ENCODE results near the gene MAP1LC3C. TPM values are rescaled to one million over a fixed set of nuclear protein-coding genes. Genes with fewer than 3 reads are reported as not detected.

The MAP1LC3C gene
- total RNA-seq (2014; rRNA removed; shearing (Covaris generic)), result 0.79 and 0.91 TPM in 2 replicates

- Histone ChIP-seq H3K4me1 (peaks cover 5% of the 10 kb centered on the region), H3K27ac (0 out of 2 replicates have a peak within 1 kb of the TSS, but pooled peaks have one; percentile 24), H3K9me3 (replicated peaks) (no peaks in the 10 kb centered on the region), H3K36me3 (no peaks in the 10 kb centered on the region), H3K4me3 (peak within 1 kb of the TSS; percentile 32), H3K27me3 (no peaks in the 10 kb centered on the region)
- peak; percentile 26 to 40 for DNase-seq
Observed at GRCh38 chr1:241999026-241999425, at the start of gene MAP1LC3C. Gene MAP1LC3C (minus strand): TSS chr1:241999098. CDS start chr1:241999008, 90 bp downstream.

GRCh38 chr1:242043165-242043564, 44.3 kb upstream of the MAP1LC3C start:
- no peak for DNase-seq
- Histone ChIP-seq H3K27me3 (no peaks in the 10 kb centered on the region), H3K4me3 (no peak overlapping the region), H3K9me3 (replicated peaks) (no peaks in the 10 kb centered on the region), H3K27ac (no peak overlapping the region), H3K36me3 (no peaks in the 10 kb centered on the region), H3K4me1 (no peaks in the 10 kb centered on the region)

GRCh38 chr1:242034392-242034791, 35.5 kb upstream of the MAP1LC3C start:
- Histone ChIP-seq H3K27ac (no peak overlapping the region), H3K9me3 (replicated peaks) (no peaks in the 10 kb centered on the region), H3K27me3 (no peaks in the 10 kb centered on the region), H3K4me1 (no peaks in the 10 kb centered on the region), H3K36me3 (no peaks in the 10 kb centered on the region), H3K4me3 (no peak overlapping the region)
- no peak for DNase-seq

DNA sequence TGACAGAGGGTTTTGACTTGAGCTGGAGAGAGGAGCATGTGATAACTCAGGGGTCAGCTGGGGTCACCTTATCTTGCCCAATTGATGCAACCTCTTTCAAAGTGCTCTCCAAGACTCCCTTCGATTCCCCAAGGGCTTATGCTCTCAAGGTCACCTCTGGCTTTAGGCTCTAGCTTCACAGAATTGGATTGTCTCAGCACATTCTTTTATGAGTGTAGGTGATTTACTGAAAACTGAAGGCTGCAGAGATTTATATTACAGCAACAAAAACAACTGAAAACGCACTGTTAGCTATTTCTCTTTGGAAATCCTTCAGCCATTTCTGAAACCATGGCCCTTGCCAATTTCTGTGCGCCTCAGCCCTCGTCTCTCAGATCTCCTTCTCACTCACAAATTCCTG, 34.5 kb upstream of the MAP1LC3C start:
- no peaks in the 10 kb centered on the region for H3K9me3 ChIP-seq (replicated peaks)
- no peak for DNase-seq
- H3K27ac ChIP-seq, result no peak overlapping the region
- H3K27me3 ChIP-seq, result no peaks in the 10 kb centered on the region
- no peaks in the 10 kb centered on the region for H3K4me1 ChIP-seq
- no peaks in the 10 kb centered on the region for H3K36me3 ChIP-seq
- H3K4me3 ChIP-seq, result no peak overlapping the region

DNA sequence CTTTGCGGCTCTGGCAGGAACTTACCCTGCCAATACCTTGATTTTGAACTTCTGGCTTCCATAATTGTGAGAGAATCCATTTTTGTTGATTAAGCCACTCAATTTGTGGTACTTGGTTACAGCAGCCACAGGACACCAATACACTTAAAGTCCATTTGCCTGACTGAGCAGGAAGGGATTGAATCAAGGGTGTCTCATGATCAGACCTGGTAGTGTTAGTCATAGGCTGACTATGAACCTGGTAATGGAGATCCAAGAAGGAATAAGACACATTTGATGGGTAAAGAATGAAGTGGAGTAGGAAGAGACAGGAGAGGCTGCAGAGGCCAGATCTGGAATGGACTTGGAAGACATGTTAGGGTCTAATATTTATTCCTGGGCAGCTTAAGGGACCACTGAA, 31.2 kb upstream of the MAP1LC3C start:
- Histone ChIP-seq H3K27me3 (no peaks in the 10 kb centered on the region), H3K4me1 (no peaks in the 10 kb centered on the region), H3K36me3 (no peaks in the 10 kb centered on the region), H3K9me3 (replicated peaks) (no peaks in the 10 kb centered on the region), H3K4me3 (no peak overlapping the region), H3K27ac (no peak overlapping the region)
- no peak for DNase-seq

DNA sequence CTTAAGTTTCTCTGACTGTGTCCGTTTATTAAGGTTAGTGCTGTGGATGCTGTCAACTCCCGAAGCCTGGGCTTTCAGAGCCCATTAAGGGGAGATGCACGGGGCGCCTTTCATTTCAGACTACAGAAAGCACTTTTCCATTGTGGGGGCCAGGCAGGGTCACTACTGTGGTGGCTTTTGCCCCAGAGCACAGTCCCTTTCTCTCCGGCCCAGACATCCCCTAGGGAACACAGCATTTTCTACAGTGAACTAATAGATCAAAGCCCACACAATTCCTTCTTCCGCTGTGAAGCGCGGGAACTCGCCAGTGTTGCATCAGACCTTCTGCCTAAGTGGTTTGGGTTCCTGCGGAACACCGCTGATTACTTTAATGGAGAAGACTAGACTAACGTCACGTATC, 26.8 kb upstream of the MAP1LC3C start:
- H3K27me3 ChIP-seq, result no peaks in the 10 kb centered on the region
- H3K4me3 ChIP-seq, result no peak overlapping the region
- DNase-seq, result no peak
- H3K36me3 ChIP-seq, result no peaks in the 10 kb centered on the region
- H3K9me3 ChIP-seq (replicated peaks), result no peaks in the 10 kb centered on the region
- H3K27ac ChIP-seq, result no peak overlapping the region
- no peaks in the 10 kb centered on the region for H3K4me1 ChIP-seq

DNA sequence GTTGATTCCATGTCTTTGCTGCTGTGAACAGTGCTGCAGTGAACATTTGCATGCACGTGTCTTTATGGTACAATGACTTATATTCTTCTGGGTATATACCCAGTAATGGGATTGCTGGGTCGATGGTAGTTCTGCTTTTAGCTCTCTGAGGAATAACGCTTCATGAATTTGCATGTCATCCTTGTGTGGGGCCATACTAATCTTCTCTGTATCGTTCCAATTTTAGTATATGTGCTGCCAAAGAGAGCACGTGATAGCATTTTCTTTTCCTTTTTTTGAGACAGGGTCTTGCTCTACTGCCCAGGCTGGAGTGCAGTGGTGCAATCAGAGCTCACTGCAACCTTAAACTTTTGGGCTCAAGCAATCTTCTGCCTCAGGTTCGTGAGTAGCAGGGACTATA, 24.9 kb upstream of the MAP1LC3C start:
- Histone ChIP-seq H3K4me1 (no peaks in the 10 kb centered on the region), H3K9me3 (replicated peaks) (no peaks in the 10 kb centered on the region), H3K36me3 (no peaks in the 10 kb centered on the region), H3K27ac (no peak overlapping the region), H3K4me3 (no peak overlapping the region), H3K27me3 (no peaks in the 10 kb centered on the region)
- no peak for DNase-seq

DNA sequence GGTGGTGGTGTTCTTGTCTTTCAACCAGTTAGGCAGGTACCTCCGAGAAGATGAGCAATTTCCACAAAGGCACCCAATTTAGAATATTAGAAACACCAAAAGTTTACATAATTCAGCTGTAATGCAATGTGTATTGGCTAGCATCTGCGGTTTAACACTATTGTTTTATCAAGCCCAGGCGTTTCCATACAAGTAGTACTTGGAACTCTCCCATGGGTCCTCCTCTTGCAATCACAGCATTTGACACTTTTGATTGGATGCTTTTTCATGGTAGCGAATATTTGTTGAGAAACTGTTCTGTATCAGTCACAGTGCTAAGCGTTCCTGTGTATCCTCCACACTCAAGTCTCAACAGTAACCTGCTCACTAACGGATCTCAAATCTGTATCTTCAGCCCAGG, 20.1 kb upstream of the MAP1LC3C start:
- Histone ChIP-seq H3K4me3 (no peak overlapping the region), H3K27me3 (no peaks in the 10 kb centered on the region), H3K36me3 (no peaks in the 10 kb centered on the region), H3K27ac (no peak overlapping the region), H3K4me1 (no peaks in the 10 kb centered on the region), H3K9me3 (replicated peaks) (no peaks in the 10 kb centered on the region)
- no peak for DNase-seq

DNA sequence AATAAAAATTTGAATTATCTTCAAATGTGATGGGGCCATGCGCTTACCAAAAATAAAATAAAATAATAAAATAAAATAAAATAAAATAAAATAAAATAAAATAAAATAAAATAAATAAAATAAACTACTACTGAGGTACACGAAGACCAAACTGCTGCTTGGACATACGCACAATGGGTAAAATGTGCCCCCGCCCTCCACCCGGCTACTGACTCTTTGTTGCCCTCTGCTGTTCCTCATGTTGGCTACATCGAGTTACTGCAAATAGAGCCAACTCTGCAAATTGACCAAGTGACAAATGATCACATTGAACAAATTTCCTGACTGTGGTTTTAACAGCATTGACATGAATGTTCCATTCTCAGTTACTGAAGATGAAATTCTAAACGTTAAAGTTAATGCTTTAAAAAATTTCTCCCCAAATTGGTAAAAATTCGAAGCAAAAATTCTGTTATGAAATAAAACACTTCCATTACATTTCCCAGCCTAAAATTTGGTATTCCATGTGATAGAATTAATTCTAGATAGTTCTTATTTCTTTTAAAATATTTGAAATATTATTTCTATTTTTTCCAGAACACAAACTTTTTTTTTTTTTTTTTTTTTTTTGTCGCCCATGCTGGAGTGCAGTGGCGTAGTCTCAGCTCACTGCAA, 18.8 kb upstream of the MAP1LC3C start:
- H3K9me3 ChIP-seq (replicated peaks), result no peaks in the 10 kb centered on the region
- H3K36me3 ChIP-seq, result no peaks in the 10 kb centered on the region
- H3K27ac ChIP-seq, result no peak overlapping the region
- no peaks in the 10 kb centered on the region for H3K27me3 ChIP-seq
- no peak overlapping the region for H3K4me3 ChIP-seq
- H3K4me1 ChIP-seq, result no peaks in the 10 kb centered on the region
- peak; percentile 30 to 77 for DNase-seq

GRCh38 chr1:242016479-242016878, 17.6 kb upstream of the MAP1LC3C start:
- no peaks in the 10 kb centered on the region for H3K27me3 ChIP-seq
- H3K4me3 ChIP-seq, result no peak overlapping the region
- no peaks in the 10 kb centered on the region for H3K9me3 ChIP-seq (replicated peaks)
- no peaks in the 10 kb centered on the region for H3K4me1 ChIP-seq
- DNase-seq, result no peak
- H3K27ac ChIP-seq, result no peak overlapping the region
- no peaks in the 10 kb centered on the region for H3K36me3 ChIP-seq

GRCh38 chr1:242011894-242012660, 13.2 kb upstream of the MAP1LC3C start:
- no peak for DNase-seq
- Histone ChIP-seq H3K27me3 (no peaks in the 10 kb centered on the region), H3K36me3 (no peaks in the 10 kb centered on the region), H3K27ac (no peak overlapping the region), H3K4me1 (no peaks in the 10 kb centered on the region), H3K4me3 (no peak overlapping the region), H3K9me3 (replicated peaks) (no peaks in the 10 kb centered on the region)

- H3K36me3 ChIP-seq, result no peaks in the 10 kb centered on the region
- H3K4me3 ChIP-seq, result no peak overlapping the region
- H3K27me3 ChIP-seq, result no peaks in the 10 kb centered on the region
- H3K4me1 ChIP-seq, result no peaks in the 10 kb centered on the region
- no peak for DNase-seq
- H3K27ac ChIP-seq, result no peak overlapping the region
- H3K9me3 ChIP-seq (replicated peaks), result no peaks in the 10 kb centered on the region
Observed at GRCh38 chr1:242008826-242009495, 10.1 kb upstream of the MAP1LC3C start.

GRCh38 chr1:242006976-242007375, 8.1 kb upstream of the MAP1LC3C start:
- no peak for DNase-seq
- H3K4me1 ChIP-seq, result no peaks in the 10 kb centered on the region
- no peak overlapping the region for H3K4me3 ChIP-seq
- no peaks in the 10 kb centered on the region for H3K27me3 ChIP-seq
- no peak overlapping the region for H3K27ac ChIP-seq
- no peaks in the 10 kb centered on the region for H3K36me3 ChIP-seq
- no peaks in the 10 kb centered on the region for H3K9me3 ChIP-seq (replicated peaks)

DNA sequence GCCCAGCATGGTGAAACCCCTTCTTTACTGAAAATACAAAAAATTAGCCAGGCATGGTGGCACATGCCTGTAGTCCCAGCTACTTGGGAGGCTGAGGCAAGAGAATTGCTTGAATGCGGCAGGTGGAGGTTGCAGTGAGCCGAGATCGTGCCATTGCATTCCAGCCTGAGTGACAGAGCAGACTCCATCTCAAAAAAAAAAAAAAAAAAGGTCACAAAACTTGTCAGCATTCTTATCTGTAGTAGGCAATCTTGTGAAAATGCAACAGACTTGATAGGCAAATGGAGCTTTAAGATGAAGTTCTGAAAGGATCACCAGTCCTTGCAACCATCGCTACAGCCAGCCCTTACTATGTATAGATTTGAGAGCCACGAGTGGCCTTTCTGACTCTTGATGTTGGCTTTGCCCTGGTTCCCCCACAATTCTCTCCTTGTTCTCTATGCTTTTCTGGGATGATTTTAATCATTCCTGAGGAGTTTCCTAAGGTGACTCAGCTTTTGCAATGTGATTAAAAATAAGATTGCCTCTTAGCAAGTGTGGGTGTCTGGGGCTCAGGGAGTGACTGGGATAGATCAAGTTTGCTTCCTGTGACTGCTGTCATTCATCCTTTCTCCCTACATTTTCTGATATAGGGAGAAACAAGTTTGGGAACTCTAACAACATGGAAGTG, 7.1 kb upstream of the MAP1LC3C start:
- Histone ChIP-seq H3K4me1 (no peaks in the 10 kb centered on the region), H3K27ac (no peak overlapping the region), H3K4me3 (no peak overlapping the region), H3K27me3 (no peaks in the 10 kb centered on the region), H3K9me3 (replicated peaks) (no peaks in the 10 kb centered on the region), H3K36me3 (no peaks in the 10 kb centered on the region)
- no peak for DNase-seq
